Lower leg skin (tissue), 4 donors: ENCODE data around the gene OGA. TPM values are rescaled to one million over a fixed set of nuclear protein-coding genes. Genes with fewer than 3 reads are reported as not detected.
A peak's percentile ranks its signal among the peaks of the same experiment; 100 is the strongest.

ENCODE experiments used
- DNase-seq, 2 donors: peaks; one replicate each; pipeline ENCODE4 v3.0.0-alpha.2; 2019; ENCODE audit warnings: low spot score in 2 of 2
- H3K4me3 ChIP-seq: fragments of 200-600 bp; sonication (generic); 2 replicates; pipeline ENCODE4 v1.5.1; 2017; ENCODE audit warnings: mild to moderate bottlenecking, low read depth; ENCODE audit not compliant: poor library complexity, severe bottlenecking
- POLR2A ChIP-seq, 2 donors: fragments of 450-650 bp; IDR thresholded peaks; one replicate each; pipeline ENCODE4 v1.6.1; 2016 to 2017; ENCODE audit warnings: antibody characterized with exemption in 2 of 2, mild to moderate bottlenecking in 1 of 2, moderate library complexity in 1 of 2
- WGBS, 2 donors: methylation state at CpG; one replicate each; pipeline ENCODE4 v1.1.5; 2018; 5-methylcytosine and 5-hydroxymethylcytosine counted together
- intact Hi-C: fragments of 100-400 bp; cut with DNase I; formaldehyde crosslinking; loops from one replicate; pipeline ENCODE4 v1.15.0; 2023; ENCODE audit warnings: low total_unique reads
- total RNA-seq, 4 donors: library from RNA; depleted of rRNA; stranded (reverse); fragments of >200 nt; gene quantifications; one replicate each; pipeline ENCODE4 v1.1.0, GENCODE V29; 2016
- TF ChIP-seq, protein P1 (sequence below), 3 donors: fragments of 450-650 bp; IDR thresholded peaks; one replicate each; pipeline ENCODE4 v1.5.1; 2016; ENCODE audit warnings: antibody characterized with exemption in 3 of 3, mild to moderate bottlenecking in 3 of 3, moderate library complexity in 2 of 3

The OGA gene
- total RNA-seq, 4 donors from 2014 or later = 72.2 to 188 (median 116) TPM

DNA sequence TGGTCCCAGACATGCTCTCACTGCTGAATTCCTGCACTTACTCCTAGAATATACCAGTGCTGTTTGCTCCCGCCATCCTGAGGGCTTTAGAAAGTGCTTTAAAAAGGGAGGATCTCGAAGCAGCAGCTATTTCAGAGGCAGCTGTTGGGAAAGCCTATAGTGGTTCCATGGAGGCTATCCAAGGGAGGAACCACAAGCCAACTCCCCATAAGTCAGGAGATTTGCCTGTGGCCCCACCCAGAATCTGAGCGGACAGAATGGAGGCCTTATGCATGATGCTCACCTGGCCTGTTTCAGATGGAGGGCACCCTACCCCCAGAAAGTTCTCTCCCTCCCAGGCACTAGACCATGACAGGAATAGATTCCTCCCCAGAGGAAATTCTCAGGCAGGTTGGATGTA is 27.6 kb upstream of the OGA start:
- no peak overlapping the region for H3K4me3 ChIP-seq
- no peak for DNase-seq
- TF ChIP-seq, protein P1, sequence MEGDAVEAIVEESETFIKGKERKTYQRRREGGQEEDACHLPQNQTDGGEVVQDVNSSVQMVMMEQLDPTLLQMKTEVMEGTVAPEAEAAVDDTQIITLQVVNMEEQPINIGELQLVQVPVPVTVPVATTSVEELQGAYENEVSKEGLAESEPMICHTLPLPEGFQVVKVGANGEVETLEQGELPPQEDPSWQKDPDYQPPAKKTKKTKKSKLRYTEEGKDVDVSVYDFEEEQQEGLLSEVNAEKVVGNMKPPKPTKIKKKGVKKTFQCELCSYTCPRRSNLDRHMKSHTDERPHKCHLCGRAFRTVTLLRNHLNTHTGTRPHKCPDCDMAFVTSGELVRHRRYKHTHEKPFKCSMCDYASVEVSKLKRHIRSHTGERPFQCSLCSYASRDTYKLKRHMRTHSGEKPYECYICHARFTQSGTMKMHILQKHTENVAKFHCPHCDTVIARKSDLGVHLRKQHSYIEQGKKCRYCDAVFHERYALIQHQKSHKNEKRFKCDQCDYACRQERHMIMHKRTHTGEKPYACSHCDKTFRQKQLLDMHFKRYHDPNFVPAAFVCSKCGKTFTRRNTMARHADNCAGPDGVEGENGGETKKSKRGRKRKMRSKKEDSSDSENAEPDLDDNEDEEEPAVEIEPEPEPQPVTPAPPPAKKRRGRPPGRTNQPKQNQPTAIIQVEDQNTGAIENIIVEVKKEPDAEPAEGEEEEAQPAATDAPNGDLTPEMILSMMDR (IDR thresholded peaks at IDR 0.05) = no peak
- no peak for TF ChIP-seq POLR2A (IDR thresholded peaks at IDR 0.05)
- intact Hi-C loops = loop anchor here (10.0 kb wide), 1 partner anchor 159 kb away; no protein-coding TSS in a partner anchor
- WGBS, 2 donors = 89 to 96% methylated on average over 3 of the region's 3 CpGs

- WGBS, 2 donors = 44 to 63% methylated on average over 24 to 35 of the region's 60 CpGs
- intact Hi-C loops = loop anchor here (10.0 kb wide), 1 partner anchor 161 kb away; no protein-coding TSS in a partner anchor
- no peak within 1 kb of the TSS for H3K4me3 ChIP-seq
- TF ChIP-seq POLR2A (IDR thresholded peaks at IDR 0.05) = no peak
- TF ChIP-seq, protein P1 (IDR thresholded peaks at IDR 0.05) = no peak
- DNase-seq = no peak
Measured at GRCh38 chr10:101843032-101844021, 25.1 kb upstream of the OGA start, which contains the start of gene KCNIP2. Gene KCNIP2 (minus strand): TSS chr10:101843800. CDS start chr10:101843568, 232 bp downstream.

DNA sequence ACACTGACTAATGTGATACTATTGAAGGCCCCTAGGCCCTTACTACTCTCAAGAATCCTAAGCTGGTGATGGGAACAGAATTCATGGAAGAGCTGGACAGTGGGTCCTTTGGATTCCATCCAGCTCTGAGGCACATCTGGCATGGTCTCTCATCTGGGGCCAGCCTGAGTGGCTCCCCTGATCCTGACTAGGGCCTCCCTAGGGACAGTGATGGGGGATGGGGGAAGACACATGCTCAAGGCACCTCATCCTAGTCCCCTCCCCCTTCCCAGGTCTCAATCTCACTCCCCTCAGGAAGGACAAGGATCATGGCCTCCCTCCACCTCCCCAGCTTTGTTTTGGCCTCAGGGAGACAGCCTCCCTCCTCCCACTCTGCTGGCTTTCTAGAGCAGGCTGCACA is 23.6 kb upstream of the OGA start:
- no peak overlapping the region for H3K4me3 ChIP-seq
- no peak for TF ChIP-seq POLR2A (IDR thresholded peaks at IDR 0.05)
- TF ChIP-seq, protein P1 (IDR thresholded peaks at IDR 0.05) = no peak
- no peak for DNase-seq
- intact Hi-C loops = loop anchor here (10.0 kb wide), 1 partner anchor 163 kb away; no protein-coding TSS in a partner anchor

DNA sequence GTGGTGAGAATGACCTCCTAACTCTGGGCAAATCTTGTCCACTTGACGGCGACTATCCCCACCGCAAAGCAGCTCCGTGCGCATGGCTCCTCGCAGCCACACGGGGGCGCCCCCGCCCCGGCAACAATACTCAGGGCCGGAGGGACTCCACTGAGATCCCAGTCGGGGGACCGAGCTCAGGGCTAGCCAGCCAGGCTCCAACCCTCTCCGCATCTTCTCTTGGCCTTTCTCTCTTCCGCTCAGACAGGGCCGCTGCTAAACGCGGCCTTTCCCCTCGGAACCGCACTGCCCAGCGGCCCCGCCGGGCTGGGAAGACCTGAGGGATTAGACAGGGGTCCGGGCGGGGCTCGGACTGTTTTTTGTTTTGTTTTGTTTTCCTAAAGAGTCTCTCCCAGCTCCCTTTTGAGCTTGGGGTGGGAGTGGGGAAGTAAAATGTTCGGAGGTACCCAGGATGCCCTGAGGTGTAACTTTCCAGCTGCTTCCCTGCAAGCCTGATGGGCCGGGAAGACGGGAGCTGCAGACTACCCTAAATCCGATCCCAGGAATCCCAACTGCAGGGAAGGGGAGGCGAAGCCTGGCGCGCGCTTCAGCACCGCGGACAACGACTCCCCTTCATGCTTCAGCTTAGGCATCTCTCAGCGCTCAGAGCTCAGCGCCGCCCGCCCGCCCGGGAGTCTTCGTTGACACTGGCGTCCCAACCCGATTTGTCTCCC is 22.7 kb upstream of the OGA start:
- no peak for TF ChIP-seq POLR2A (IDR thresholded peaks at IDR 0.05)
- TF ChIP-seq, protein P1 (IDR thresholded peaks at IDR 0.05) = no peak
- DNase-seq = peak; percentile 63 to 94
- no peak overlapping the region for H3K4me3 ChIP-seq
- 4% methylated on average over 30 to 40 of the region's 46 CpGs for WGBS, 2 donors
- intact Hi-C loops = loop anchor here (10.0 kb wide), 1 partner anchor 164 kb away; no protein-coding TSS in a partner anchor

DNA sequence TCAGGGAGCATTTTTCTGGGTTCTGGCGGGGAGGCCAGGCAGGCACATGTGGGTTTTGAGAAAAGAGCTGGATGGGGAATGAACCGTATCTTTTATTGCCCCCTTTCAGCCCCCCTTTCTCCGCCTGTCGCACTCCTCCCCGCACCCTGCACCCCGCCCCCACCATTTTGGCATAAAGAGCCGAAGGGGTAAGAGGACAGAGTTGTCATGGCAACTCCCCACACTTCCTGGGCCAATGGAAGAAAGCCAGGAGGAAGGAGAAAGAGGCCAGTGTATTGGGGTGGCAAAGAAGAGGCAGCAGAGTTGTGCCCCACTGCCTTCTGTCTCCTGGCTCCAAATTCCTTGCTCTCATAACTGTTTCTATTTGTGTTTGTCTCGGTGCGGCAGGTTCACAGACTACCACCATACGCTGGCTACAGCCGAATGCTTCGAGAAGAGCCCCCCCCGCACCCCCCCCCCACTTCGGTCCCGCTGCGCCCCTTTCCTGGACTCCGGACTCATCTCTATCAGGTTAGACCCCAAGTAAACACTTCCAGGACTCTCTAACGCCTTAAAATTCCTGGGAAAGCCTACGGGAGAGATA is 21.9 kb upstream of the OGA start:
- 1% methylated on average over 19 of the region's 19 CpGs for WGBS, 2 donors
- DNase-seq = no peak
- H3K4me3 ChIP-seq = no peak overlapping the region
- intact Hi-C loops = loop anchor here (10.0 kb wide), 1 partner anchor 165 kb away; no protein-coding TSS in a partner anchor
- no peak for TF ChIP-seq POLR2A (IDR thresholded peaks at IDR 0.05)
- TF ChIP-seq, protein P1 (IDR thresholded peaks at IDR 0.05) = no peak
